Naive thymus-derived CD8-positive, alpha-beta T cell (primary cell): ENCODE results near the gene PLBD2. TPM values are rescaled to one million over a fixed set of nuclear protein-coding genes. Genes with fewer than 3 reads are reported as not detected.

Experiments
- ATAC-seq, 2 donors: fragments of 150-1000 bp; cut with Tn5 transposase in 1 of 2; sonication (Bioruptor Pico), chemical (Tn5 transposase) in 1 of 2; 1 replicate in 1 of 2; 2 replicates in 1 of 2; pipeline ENCODE4 v1.10.0; 2021; ENCODE audit warnings: mild to moderate bottlenecking in 2 of 2, moderate library complexity in 2 of 2
- POLR2A ChIA-PET: fragments of 350-600 bp; sonication (Branson Sonifier 250); formaldehyde crosslinking; loops from one replicate; lab custom pipeline; 2021; ENCODE audit warnings: antibody characterized with exemption; lab: Charles Lee
- DNase-seq, 10 donors: peaks; one replicate each; pipeline versions ENCODE4 v3.0.0 to v3.0.0-alpha.2; 2020 to 2022
- H3K27ac Mint-ChIP-seq, 10 donors: one replicate each; pipeline ENCODE4 v1.8.0; 2020 to 2022; ENCODE audit warnings: mild to moderate bottlenecking in 10 of 10, mixed read lengths in 10 of 10, moderate library complexity in 4 of 10, inconsistent platforms in 1 of 10
- H3K27me3 Mint-ChIP-seq, 5 donors: one replicate each; pipeline ENCODE4 v1.8.0; 2021 to 2022; ENCODE audit warnings: mixed read lengths in 5 of 5
- H3K36me3 Mint-ChIP-seq, 3 donors: one replicate each; pipeline ENCODE4 v1.8.0; 2020 to 2022; ENCODE audit warnings: mixed read lengths in 3 of 3, mild to moderate bottlenecking in 2 of 3, inconsistent platforms in 1 of 3
- H3K4me1 Mint-ChIP-seq, 4 donors: one replicate each; pipeline ENCODE4 v1.8.0; 2021 to 2022; ENCODE audit warnings: mixed read lengths in 4 of 4
- H3K4me3 Mint-ChIP-seq, 10 donors: one replicate each; pipeline ENCODE4 v1.8.0; 2020 to 2022; ENCODE audit warnings: mild to moderate bottlenecking in 10 of 10, mixed read lengths in 10 of 10, moderate library complexity in 6 of 10, inconsistent platforms in 1 of 10
- H3K9me3 Mint-ChIP-seq, 9 donors: one replicate each; pipeline ENCODE4 v1.8.0; 2020 to 2022; ENCODE audit warnings: mixed read lengths in 9 of 9, mild to moderate bottlenecking in 3 of 9, inconsistent platforms in 1 of 9, moderate library complexity in 1 of 9
- polyA plus RNA-seq, 3 donors: library from polyadenylated mRNA; unstranded; fragments of 300-500 nt; fragmentation: Illumina TruSeq; gene quantifications; one replicate each; pipeline ENCODE4 v1.2.3, GENCODE V29; 2021
- total RNA-seq, 8 experiments: library from RNA in 2 of 8; stranded (reverse) in 2 of 8; gene quantifications; one replicate each; pipeline ENCODE4 v1.2.3 and lab custom pipeline; 2021 to 2026

Gene PLBD2
- total and polyA plus RNA-seq, 5 experiments from 2014 or later: 5.1 to 13.1 (median 9.4) TPM

- Mint-ChIP-seq H3K27ac (peak overlapping the region in 7 of 10 donors; percentile 1 to 61 (median 21)), H3K27me3 (no peaks in the 10 kb centered on the region), H3K4me3 (peak overlapping the region in 3 of 10 donors; percentile 17 to 41 (median 40)), H3K4me1 (peaks cover 17 to 28% (median 24%) of the 10 kb centered on the region in 4 donors), H3K36me3 (peaks cover 0 to 19% (median 12%) of the 10 kb centered on the region in 3 donors), H3K9me3 (no peaks in the 10 kb centered on the region)
- no peak for DNase-seq
- POLR2A ChIA-PET: interaction anchor here (1.2 kb wide), 1 partner anchor 27 kb away, joined by 3 read pairs; the partner anchor contains the start of gene SLC8B1
- ATAC-seq: no peak
These were observed 3.4 kb downstream of the PLBD2 start for GRCh38 chr12:113361574-113362370.

GRCh38 chr12:113364698-113365097, 6.3 kb downstream of the PLBD2 start:
- peaks cover 10 to 29% (median 15%) of the 10 kb centered on the region in 4 donors for H3K4me1 Mint-ChIP-seq
- no peak for DNase-seq
- POLR2A ChIA-PET: no interaction called here
- no peak overlapping the region for H3K4me3 Mint-ChIP-seq
- H3K36me3 Mint-ChIP-seq: peaks cover 0 to 24% (median 13%) of the 10 kb centered on the region in 3 donors
- ATAC-seq: no peak
- H3K9me3 Mint-ChIP-seq: no peaks in the 10 kb centered on the region
- no peaks in the 10 kb centered on the region for H3K27me3 Mint-ChIP-seq
- no peak overlapping the region for H3K27ac Mint-ChIP-seq

GRCh38 chr12:113365639-113366395, 7.4 kb downstream of the PLBD2 start:
- Mint-ChIP-seq H3K9me3 (no peaks in the 10 kb centered on the region), H3K27ac (peak overlapping the region in 2 of 10 donors; percentile 26 to 51), H3K36me3 (peaks cover 0 to 30% (median 13%) of the 10 kb centered on the region in 3 donors), H3K4me1 (peaks cover 4 to 19% (median 11%) of the 10 kb centered on the region in 4 donors), H3K4me3 (no peak overlapping the region), H3K27me3 (no peaks in the 10 kb centered on the region)
- DNase-seq: no peak
- ATAC-seq: no peak
- POLR2A ChIA-PET: no interaction called here

- Mint-ChIP-seq H3K27me3 (no peaks in the 10 kb centered on the region), H3K27ac (peak overlapping the region in 1 of 10 donors; percentile 70), H3K4me3 (no peak overlapping the region), H3K36me3 (peaks cover 0 to 34% (median 13%) of the 10 kb centered on the region in 3 donors), H3K4me1 (peaks cover 1 to 15% (median 9%) of the 10 kb centered on the region in 4 donors), H3K9me3 (no peaks in the 10 kb centered on the region)
- POLR2A ChIA-PET: no interaction called here
- DNase-seq (no peak), ATAC-seq (no peak)
These were observed 8.4 kb downstream of the PLBD2 start for GRCh38 chr12:113366827-113367226.

GRCh38 chr12:113368331-113368730, 9.9 kb downstream of the PLBD2 start:
- Mint-ChIP-seq H3K4me3 (no peak overlapping the region), H3K27ac (peak overlapping the region in 2 of 10 donors; percentile 19 to 61), H3K36me3 (peaks cover 0 to 43% (median 21%) of the 10 kb centered on the region in 3 donors), H3K27me3 (no peaks in the 10 kb centered on the region), H3K4me1 (peaks cover 0 to 13% (median 7%) of the 10 kb centered on the region in 4 donors), H3K9me3 (no peaks in the 10 kb centered on the region)
- no peak for ATAC-seq
- POLR2A ChIA-PET: no interaction called here
- no peak for DNase-seq

- H3K4me1 Mint-ChIP-seq: peaks cover 0 to 13% (median 7%) of the 10 kb centered on the region in 4 donors
- H3K27ac Mint-ChIP-seq: no peak overlapping the region
- no peak overlapping the region for H3K4me3 Mint-ChIP-seq
- DNase-seq: no peak
- ATAC-seq: no peak
- POLR2A ChIA-PET: no interaction called here
- H3K9me3 Mint-ChIP-seq: no peaks in the 10 kb centered on the region
- peaks cover 0 to 45% (median 21%) of the 10 kb centered on the region in 3 donors for H3K36me3 Mint-ChIP-seq
- no peaks in the 10 kb centered on the region for H3K27me3 Mint-ChIP-seq
These were observed 11.1 kb downstream of the PLBD2 start for GRCh38 chr12:113369391-113369985.

- POLR2A ChIA-PET: no interaction called here
- peaks cover 0 to 48% (median 23%) of the 10 kb centered on the region in 3 donors for H3K36me3 Mint-ChIP-seq
- no peaks in the 10 kb centered on the region for H3K27me3 Mint-ChIP-seq
- H3K4me1 Mint-ChIP-seq: peaks cover 0 to 13% (median 3%) of the 10 kb centered on the region in 4 donors
- H3K27ac Mint-ChIP-seq: peak overlapping the region in 5 of 10 donors; percentile 25 to 79 (median 40)
- DNase-seq: peak in 1 of 10 donors; percentile 28
- no peaks in the 10 kb centered on the region for H3K9me3 Mint-ChIP-seq
- H3K4me3 Mint-ChIP-seq: no peak overlapping the region
- no peak for ATAC-seq
These were observed 12.7 kb downstream of the PLBD2 start for GRCh38 chr12:113370923-113371682.

- H3K4me1 Mint-ChIP-seq: peaks cover 0 to 13% (median 3%) of the 10 kb centered on the region in 4 donors
- H3K27me3 Mint-ChIP-seq: no peaks in the 10 kb centered on the region
- H3K4me3 Mint-ChIP-seq: no peak overlapping the region
- no peak for ATAC-seq
- no peak for DNase-seq
- H3K27ac Mint-ChIP-seq: no peak overlapping the region
- no peaks in the 10 kb centered on the region for H3K9me3 Mint-ChIP-seq
- POLR2A ChIA-PET: no interaction called here
- H3K36me3 Mint-ChIP-seq: peaks cover 0 to 46% (median 23%) of the 10 kb centered on the region in 3 donors
These were observed 13.4 kb downstream of the PLBD2 start for GRCh38 chr12:113371808-113372207.

- Mint-ChIP-seq H3K36me3 (peaks cover 0 to 51% (median 24%) of the 10 kb centered on the region in 3 donors), H3K4me3 (no peak overlapping the region), H3K27me3 (no peaks in the 10 kb centered on the region), H3K9me3 (no peaks in the 10 kb centered on the region), H3K4me1 (peaks cover 0 to 13% (median 3%) of the 10 kb centered on the region in 4 donors), H3K27ac (peak overlapping the region in 1 of 10 donors; percentile 68)
- DNase-seq (peak in 1 of 10 donors; percentile 40), ATAC-seq (no peak)
- POLR2A ChIA-PET: no interaction called here
These were observed 14.0 kb downstream of the PLBD2 start for GRCh38 chr12:113372371-113372770.

- ATAC-seq (no peak), DNase-seq (no peak)
- POLR2A ChIA-PET: no interaction called here
- H3K27ac Mint-ChIP-seq: peak overlapping the region in 1 of 10 donors; percentile 68
- peaks cover 0 to 53% (median 27%) of the 10 kb centered on the region in 3 donors for H3K36me3 Mint-ChIP-seq
- no peaks in the 10 kb centered on the region for H3K9me3 Mint-ChIP-seq
- H3K4me1 Mint-ChIP-seq: peaks cover 0 to 10% (median 2%) of the 10 kb centered on the region in 4 donors
- no peak overlapping the region for H3K4me3 Mint-ChIP-seq
- no peaks in the 10 kb centered on the region for H3K27me3 Mint-ChIP-seq
These were observed 15.1 kb downstream of the PLBD2 start for GRCh38 chr12:113373440-113373839.

- DNase-seq (no peak), ATAC-seq (no peak)
- Mint-ChIP-seq H3K4me3 (no peak overlapping the region), H3K9me3 (no peaks in the 10 kb centered on the region), H3K36me3 (peaks cover 0 to 55% (median 27%) of the 10 kb centered on the region in 3 donors), H3K27ac (peak overlapping the region in 1 of 10 donors; percentile 7), H3K4me1 (peaks cover 0 to 5% (median 2%) of the 10 kb centered on the region in 4 donors), H3K27me3 (no peaks in the 10 kb centered on the region)
- POLR2A ChIA-PET: no interaction called here
These were observed 15.6 kb downstream of the PLBD2 start for GRCh38 chr12:113373969-113374368.
